HepG2 (cell line): ENCODE results near the gene MAPK12. TPM values are rescaled to one million over a fixed set of nuclear protein-coding genes. Genes with fewer than 3 reads are reported as not detected.
A peak's percentile ranks its signal among the peaks of the same experiment; 100 is the strongest.

Source experiments
- ATF7 ChIP-seq, 2 experiments: fragments of 450-650 bp in 1 of 2; sonication (generic) in 1 of 2; formaldehyde crosslinking in 1 of 2; IDR thresholded peaks; 2 replicates each; pipeline versions ENCODE4 v1.4.0 to v1.6.1; 2016 to 2020; ENCODE audit warnings: antibody characterized with exemption in 1 of 2, mild to moderate bottlenecking in 1 of 2, missing genetic modification reagents in 1 of 2
- ETV5 ChIP-seq: IDR thresholded peaks from 2 replicates; pipeline ENCODE4 v1.6.1; 2018; ENCODE audit warnings: missing biosample characterization, missing genetic modification reagents, inconsistent platforms, borderline replicate concordance
- FOSL1 ChIP-seq: sonication (generic); formaldehyde crosslinking; IDR thresholded peaks from 2 replicates; pipeline ENCODE4 v1.9.0; 2021; ENCODE audit warnings: missing genetic modification reagents, borderline replicate concordance
- HNF4A ChIP-seq: sonication (generic); formaldehyde crosslinking; IDR thresholded peaks from 2 replicates; pipeline ENCODE4 v1.4.0; 2020; ENCODE audit warnings: missing genetic modification reagents
- NR2F6 ChIP-seq, 2 experiments: IDR thresholded peaks; 2 replicates each; pipeline ENCODE4 v1.6.1; 2016; ENCODE audit warnings: antibody characterized with exemption in 1 of 2, mild to moderate bottlenecking in 1 of 2
- NRL ChIP-seq: sonication (generic); formaldehyde crosslinking; IDR thresholded peaks from 2 replicates; pipeline ENCODE4 v1.5.0; 2020; ENCODE audit warnings: missing genetic modification reagents, mild to moderate bottlenecking, moderate library complexity, borderline replicate concordance
- SETDB1 ChIP-seq: sonication (generic); formaldehyde crosslinking; IDR thresholded peaks from 2 replicates; pipeline ENCODE4 v1.5.1; 2020; ENCODE audit warnings: missing genetic modification reagents, mild to moderate bottlenecking, borderline replicate concordance
- SRSF4 ChIP-seq: fragments of 200-400 bp; formaldehyde crosslinking; IDR thresholded peaks from one replicate; pipeline ENCODE4 v1.6.1; 2018; ENCODE audit warnings: mild to moderate bottlenecking, low read depth, low read length, moderate library complexity; ENCODE audit not compliant: poor library complexity, severe bottlenecking
- U2AF1 ChIP-seq: fragments of 200-400 bp; formaldehyde crosslinking; optimal IDR thresholded peaks from 2 replicates; pipeline ENCODE3; 2017; ENCODE audit warnings: mild to moderate bottlenecking, low read depth, low read length
- YY1 ChIP-seq: IDR thresholded peaks from 2 replicates; pipeline ENCODE4 v1.6.1; 2011; ENCODE audit warnings: low read length, low read depth, moderate library complexity, mild to moderate bottlenecking; ENCODE audit not compliant: insufficient read depth, insufficient replicate concordance
- ZNF17 ChIP-seq: sonication (generic); formaldehyde crosslinking; IDR thresholded peaks from 2 replicates; pipeline ENCODE4 v1.5.0; 2020; ENCODE audit warnings: mild to moderate bottlenecking, missing genetic modification reagents
- ZNF333 ChIP-seq: sonication (generic); formaldehyde crosslinking; IDR thresholded peaks from 2 replicates; pipeline ENCODE4 v1.4.0; 2020; ENCODE audit warnings: mild to moderate bottlenecking, missing genetic modification reagents, borderline replicate concordance
- ZNF510 ChIP-seq: sonication (generic); formaldehyde crosslinking; IDR thresholded peaks from 2 replicates; pipeline ENCODE4 v1.4.0; 2020; ENCODE audit warnings: low read depth, mild to moderate bottlenecking, missing genetic modification reagents
- polyA plus RNA-seq, 8 experiments: library from polyadenylated mRNA; depleted of rRNA in 3 of 8; stranded (reverse) in 7 of 8; unstranded in 1 of 8; fragments of >200 nt; fragmentation: Illumina TruSeq in 4 of 8; extraction: Trizol in 4 of 8; gene quantifications; 2 replicates each; pipeline versions ENCODE4 v1.2.1 to v1.2.3, GENCODE V29; 2011 to 2016; ENCODE audit warnings: low read depth in 4 of 8, missing spikeins in 1 of 8, mixed read lengths in 1 of 8; ENCODE audit not compliant: insufficient read depth in 1 of 8
- total RNA-seq, 5 experiments: library from RNA; depleted of rRNA; stranded (reverse); fragments of >200 nt; fragmentation: Illumina TruSeq; extraction: Trizol; gene quantifications; 2 replicates each; pipeline ENCODE4 v1.2.3, GENCODE V29; 2016; ENCODE audit warnings: low read depth in 1 of 5
- TF ChIP-seq, protein P1 (sequence below): sonication (generic); formaldehyde crosslinking; IDR thresholded peaks from 2 replicates; pipeline ENCODE4 v1.8.0; 2022; ENCODE audit warnings: missing genetic modification reagents, mild to moderate bottlenecking, moderate library complexity, borderline replicate concordance
- TF ChIP-seq, protein P2 (sequence below): IDR thresholded peaks from 2 replicates; pipeline ENCODE4 v1.6.1; 2016
- TF ChIP-seq, protein P3 (sequence below): sonication (generic); formaldehyde crosslinking; IDR thresholded peaks from 2 replicates; pipeline ENCODE4 v1.8.0; 2022; ENCODE audit warnings: mild to moderate bottlenecking, missing genetic modification reagents, moderate library complexity
- TF ChIP-seq, protein P4 (sequence below): sonication (generic); formaldehyde crosslinking; IDR thresholded peaks from 2 replicates; pipeline ENCODE4 v1.8.1; 2023; ENCODE audit warnings: mild to moderate bottlenecking, inconsistent platforms, moderate library complexity, missing genetic modification reagents, borderline replicate concordance
- TF ChIP-seq, protein P5 (sequence below): sonication (generic); formaldehyde crosslinking; IDR thresholded peaks from 2 replicates; pipeline ENCODE4 v1.5.1; 2020; ENCODE audit warnings: mild to moderate bottlenecking, missing genetic modification reagents, moderate library complexity
- TF ChIP-seq, protein P6 (sequence below): sonication (generic); formaldehyde crosslinking; IDR thresholded peaks from 2 replicates; pipeline ENCODE4 v1.8.0; 2022; ENCODE audit warnings: missing genetic modification reagents, mild to moderate bottlenecking, inconsistent platforms, borderline replicate concordance

Gene MAPK12
- total and polyA plus RNA-seq, 2 of the 13 experiments (the other 11 are each of a cell fraction or from before 2014, with no cell fraction given): 22.2 to 23.3 TPM

DNA sequence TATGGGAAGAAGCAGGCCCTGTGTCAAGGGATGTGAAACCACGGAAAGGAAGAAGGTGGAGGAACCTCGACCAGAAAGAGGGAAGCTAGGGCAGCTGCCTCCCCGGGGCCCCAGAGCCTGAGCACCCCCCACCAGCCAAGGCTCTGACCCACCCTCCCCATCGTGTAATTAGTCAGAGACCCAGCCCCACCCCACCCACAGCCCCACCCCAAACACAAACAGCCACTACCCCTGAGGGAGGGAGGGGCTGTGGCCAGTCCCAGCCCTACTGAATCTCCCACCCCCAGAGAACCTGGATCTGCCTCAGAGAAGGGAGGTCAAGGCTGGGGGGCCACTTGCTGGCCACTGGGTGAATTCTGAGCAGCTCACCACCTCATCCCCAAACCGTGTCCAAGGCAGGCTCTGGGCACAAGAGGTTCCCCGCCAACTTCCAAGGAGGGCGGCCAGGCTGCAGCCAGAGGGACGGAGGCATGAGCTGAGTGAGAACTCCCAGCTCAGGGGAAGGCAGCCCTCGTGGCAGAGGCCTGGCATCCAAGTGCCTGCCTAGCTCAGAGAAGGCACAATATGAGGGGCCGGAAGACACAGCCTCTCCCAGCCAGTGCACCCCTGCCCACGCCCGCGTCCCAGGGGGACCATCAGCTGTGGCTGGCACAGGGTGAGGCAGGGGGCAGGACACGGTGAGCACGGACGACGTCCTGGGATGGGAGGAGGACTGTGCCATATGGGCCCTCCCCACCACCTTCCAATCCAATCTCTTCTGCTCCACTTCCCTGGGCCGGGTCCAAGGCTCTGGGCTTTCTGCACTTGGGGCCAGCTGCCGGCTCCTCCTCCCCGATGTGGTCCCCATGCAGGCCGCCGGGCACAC lies 43.3 kb upstream of the MAPK12 start (continued):
- TF ChIP-seq, protein P1, sequence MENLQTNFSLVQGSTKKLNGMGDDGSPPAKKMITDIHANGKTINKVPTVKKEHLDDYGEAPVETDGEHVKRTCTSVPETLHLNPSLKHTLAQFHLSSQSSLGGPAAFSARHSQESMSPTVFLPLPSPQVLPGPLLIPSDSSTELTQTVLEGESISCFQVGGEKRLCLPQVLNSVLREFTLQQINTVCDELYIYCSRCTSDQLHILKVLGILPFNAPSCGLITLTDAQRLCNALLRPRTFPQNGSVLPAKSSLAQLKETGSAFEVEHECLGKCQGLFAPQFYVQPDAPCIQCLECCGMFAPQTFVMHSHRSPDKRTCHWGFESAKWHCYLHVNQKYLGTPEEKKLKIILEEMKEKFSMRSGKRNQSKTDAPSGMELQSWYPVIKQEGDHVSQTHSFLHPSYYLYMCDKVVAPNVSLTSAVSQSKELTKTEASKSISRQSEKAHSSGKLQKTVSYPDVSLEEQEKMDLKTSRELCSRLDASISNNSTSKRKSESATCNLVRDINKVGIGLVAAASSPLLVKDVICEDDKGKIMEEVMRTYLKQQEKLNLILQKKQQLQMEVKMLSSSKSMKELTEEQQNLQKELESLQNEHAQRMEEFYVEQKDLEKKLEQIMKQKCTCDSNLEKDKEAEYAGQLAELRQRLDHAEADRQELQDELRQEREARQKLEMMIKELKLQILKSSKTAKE (CRISPR knock-in tag): 0 out of 2 replicates have a peak, but pooled peaks have one; percentile 4
- TF ChIP-seq, protein P2, sequence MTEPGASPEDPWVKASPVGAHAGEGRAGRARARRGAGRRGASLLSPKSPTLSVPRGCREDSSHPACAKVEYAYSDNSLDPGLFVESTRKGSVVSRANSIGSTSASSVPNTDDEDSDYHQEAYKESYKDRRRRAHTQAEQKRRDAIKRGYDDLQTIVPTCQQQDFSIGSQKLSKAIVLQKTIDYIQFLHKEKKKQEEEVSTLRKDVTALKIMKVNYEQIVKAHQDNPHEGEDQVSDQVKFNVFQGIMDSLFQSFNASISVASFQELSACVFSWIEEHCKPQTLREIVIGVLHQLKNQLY (CRISPR knock-in tag): no peak
- TF ChIP-seq, protein P3, sequence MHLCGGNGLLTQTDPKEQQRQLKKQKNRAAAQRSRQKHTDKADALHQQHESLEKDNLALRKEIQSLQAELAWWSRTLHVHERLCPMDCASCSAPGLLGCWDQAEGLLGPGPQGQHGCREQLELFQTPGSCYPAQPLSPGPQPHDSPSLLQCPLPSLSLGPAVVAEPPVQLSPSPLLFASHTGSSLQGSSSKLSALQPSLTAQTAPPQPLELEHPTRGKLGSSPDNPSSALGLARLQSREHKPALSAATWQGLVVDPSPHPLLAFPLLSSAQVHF (CRISPR knock-in tag): no peak
- TF ChIP-seq SRSF4: no peak
- TF ChIP-seq FOSL1: no peak
- TF ChIP-seq NRL (CRISPR knock-in tag): peak; percentile 33; the same call in 1 of the 2 replicates
- TF ChIP-seq, protein P4, sequence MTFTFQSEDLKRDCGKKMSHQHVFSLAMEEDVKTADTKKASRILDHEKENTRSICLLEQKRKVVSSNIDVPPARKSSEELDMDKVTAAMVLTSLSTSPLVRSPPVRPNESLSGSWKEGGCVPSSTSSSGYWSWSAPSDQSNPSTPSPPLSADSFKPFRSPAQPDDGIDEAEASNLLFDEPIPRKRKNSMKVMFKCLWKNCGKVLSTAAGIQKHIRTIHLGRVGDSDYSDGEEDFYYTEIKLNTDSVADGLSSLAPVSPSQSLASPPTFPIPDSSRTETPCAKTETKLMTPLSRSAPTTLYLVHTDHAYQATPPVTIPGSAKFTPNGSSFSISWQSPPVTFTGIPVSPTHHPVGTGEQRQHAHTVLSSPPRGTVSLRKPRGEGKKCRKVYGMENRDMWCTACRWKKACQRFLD: no peak
- no peak for TF ChIP-seq ZNF17
- no peak for TF ChIP-seq ATF7 (IDR thresholded peaks at IDR 0.05)
- TF ChIP-seq ATF7 (CRISPR knock-in tag; IDR thresholded peaks at IDR 0.05): no peak
- 0 out of 2 replicates have a peak, but pooled peaks have one; percentile 5 for TF ChIP-seq ETV5 (CRISPR knock-in tag)
- no peak for TF ChIP-seq ZNF510 (CRISPR knock-in tag)
- no peak for TF ChIP-seq YY1
- TF ChIP-seq, protein P5, sequence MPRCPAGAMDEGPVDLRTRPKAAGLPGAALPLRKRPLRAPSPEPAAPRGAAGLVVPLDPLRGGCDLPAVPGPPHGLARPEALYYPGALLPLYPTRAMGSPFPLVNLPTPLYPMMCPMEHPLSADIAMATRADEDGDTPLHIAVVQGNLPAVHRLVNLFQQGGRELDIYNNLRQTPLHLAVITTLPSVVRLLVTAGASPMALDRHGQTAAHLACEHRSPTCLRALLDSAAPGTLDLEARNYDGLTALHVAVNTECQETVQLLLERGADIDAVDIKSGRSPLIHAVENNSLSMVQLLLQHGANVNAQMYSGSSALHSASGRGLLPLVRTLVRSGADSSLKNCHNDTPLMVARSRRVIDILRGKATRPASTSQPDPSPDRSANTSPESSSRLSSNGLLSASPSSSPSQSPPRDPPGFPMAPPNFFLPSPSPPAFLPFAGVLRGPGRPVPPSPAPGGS (CRISPR knock-in tag): no peak
- TF ChIP-seq, protein P6, sequence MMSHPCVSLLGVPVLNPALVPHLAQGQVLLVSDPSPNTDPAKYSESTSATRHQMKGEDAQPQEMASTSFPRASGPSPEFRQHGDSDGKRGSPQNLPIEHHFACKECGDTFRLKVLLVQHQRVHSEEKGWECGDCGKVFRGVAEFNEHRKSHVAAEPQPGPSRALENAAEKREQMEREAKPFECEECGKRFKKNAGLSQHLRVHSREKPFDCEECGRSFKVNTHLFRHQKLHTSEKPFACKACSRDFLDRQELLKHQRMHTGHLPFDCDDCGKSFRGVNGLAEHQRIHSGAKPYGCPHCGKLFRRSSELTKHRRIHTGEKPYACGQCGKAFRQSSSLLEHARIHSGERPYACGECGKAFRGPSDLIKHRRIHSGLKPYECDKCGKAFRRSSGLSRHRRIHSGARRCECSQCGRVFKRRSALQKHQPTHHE: 0 out of 2 replicates have a peak, but pooled peaks have one; percentile 47
- TF ChIP-seq ZNF333 (CRISPR knock-in tag): no peak
- TF ChIP-seq NR2F6 (IDR thresholded peaks at IDR 0.05): no peak
- no peak for TF ChIP-seq NR2F6 (CRISPR knock-in tag; IDR thresholded peaks at IDR 0.05)
- no peak for TF ChIP-seq SETDB1 (CRISPR knock-in tag)
- no peak for TF ChIP-seq HNF4A (CRISPR knock-in tag)
- no peak for TF ChIP-seq U2AF1
